HEK293 (cell line): ENCODE data around the gene NOS1.

Experiments used
- BCL11B ChIP-seq: fragments of 450-650 bp; formaldehyde crosslinking; IDR thresholded peaks from 2 replicates; pipeline ENCODE4 v1.5.1; 2016; ENCODE audit warnings: low read depth, missing biosample characterization, missing genetic modification characterization
- FEZF1 ChIP-seq: fragments of 450-650 bp; formaldehyde crosslinking; IDR thresholded peaks from 2 replicates; pipeline ENCODE4 v1.5.1; 2016; ENCODE audit warnings: missing biosample characterization, missing genetic modification characterization
- KLF10 ChIP-seq: fragments of 450-650 bp; IDR thresholded peaks from 2 replicates; pipeline ENCODE4 v1.5.1; 2018; ENCODE audit warnings: missing biosample characterization, mild to moderate bottlenecking, missing genetic modification characterization
- MYNN ChIP-seq: fragments of 450-650 bp; formaldehyde crosslinking; IDR thresholded peaks from 2 replicates; pipeline ENCODE4 v1.5.1; 2016; ENCODE audit warnings: missing biosample characterization, missing genetic modification characterization, borderline replicate concordance
- MZF1 ChIP-seq: fragments of 450-650 bp; formaldehyde crosslinking; IDR thresholded peaks from 2 replicates; pipeline ENCODE4 v1.5.1; 2017; ENCODE audit warnings: missing biosample characterization, missing genetic modification characterization, borderline replicate concordance
- OSR2 ChIP-seq: fragments of 450-650 bp; formaldehyde crosslinking; IDR thresholded peaks from 2 replicates; pipeline ENCODE4 v1.5.1; 2016; ENCODE audit warnings: missing biosample characterization, missing genetic modification characterization
- OVOL3 ChIP-seq: fragments of 450-650 bp; formaldehyde crosslinking; IDR thresholded peaks from 2 replicates; pipeline ENCODE4 v1.5.1; 2016; ENCODE audit warnings: missing biosample characterization, missing genetic modification characterization
- SP3 ChIP-seq: fragments of 450-650 bp; formaldehyde crosslinking; IDR thresholded peaks from 2 replicates; pipeline ENCODE4 v1.5.1; 2016; ENCODE audit warnings: missing biosample characterization, missing genetic modification characterization
- YY2 ChIP-seq: fragments of 450-650 bp; formaldehyde crosslinking; IDR thresholded peaks from 2 replicates; pipeline ENCODE4 v1.5.1; 2016; ENCODE audit warnings: missing biosample characterization, missing genetic modification characterization
- ZNF132 ChIP-seq: fragments of 450-650 bp; formaldehyde crosslinking; IDR thresholded peaks from 2 replicates; pipeline ENCODE4 v1.5.1; 2017; ENCODE audit warnings: missing biosample characterization, missing genetic modification characterization, borderline replicate concordance
- ZNF157 ChIP-seq: fragments of 450-650 bp; formaldehyde crosslinking; IDR thresholded peaks from 2 replicates; pipeline ENCODE4 v1.5.1; 2016; ENCODE audit warnings: missing biosample characterization, missing genetic modification characterization
- ZNF16 ChIP-seq: fragments of 450-650 bp; formaldehyde crosslinking; IDR thresholded peaks from 2 replicates; pipeline ENCODE4 v1.5.1; 2016; ENCODE audit warnings: low read depth, missing biosample characterization, missing genetic modification characterization
- ZNF341 ChIP-seq: fragments of 450-650 bp; formaldehyde crosslinking; IDR thresholded peaks from 2 replicates; pipeline ENCODE4; 2016; ENCODE audit warnings: low read depth, missing biosample characterization, missing genetic modification characterization
- ZNF416 ChIP-seq: fragments of 450-650 bp; formaldehyde crosslinking; IDR thresholded peaks from 2 replicates; pipeline ENCODE4 v1.5.1; 2016; ENCODE audit warnings: missing biosample characterization, missing genetic modification characterization
- ZNF426 ChIP-seq: fragments of 450-650 bp; formaldehyde crosslinking; IDR thresholded peaks from 2 replicates; pipeline ENCODE4 v1.5.1; 2017; ENCODE audit warnings: missing biosample characterization, missing genetic modification characterization, mild to moderate bottlenecking, inconsistent platforms, moderate library complexity
- ZNF521 ChIP-seq: fragments of 450-650 bp; formaldehyde crosslinking; IDR thresholded peaks from 2 replicates; pipeline ENCODE4 v1.5.1; 2017; ENCODE audit warnings: missing biosample characterization, mild to moderate bottlenecking, missing genetic modification characterization
- ZNF548 ChIP-seq: fragments of 450-650 bp; formaldehyde crosslinking; IDR thresholded peaks from 2 replicates; pipeline ENCODE4 v1.5.1; 2016; ENCODE audit warnings: missing biosample characterization, missing genetic modification characterization
- ZNF549 ChIP-seq: fragments of 450-650 bp; IDR thresholded peaks from 2 replicates; pipeline ENCODE4 v1.5.1; 2018; ENCODE audit warnings: missing biosample characterization, missing genetic modification characterization, mild to moderate bottlenecking, inconsistent platforms, moderate library complexity
- ZNF555 ChIP-seq: fragments of 450-650 bp; formaldehyde crosslinking; conservative IDR thresholded peaks from 2 replicates; pipeline ENCODE4 v1.5.1; 2017; ENCODE audit warnings: missing biosample characterization, mild to moderate bottlenecking, missing genetic modification characterization, inconsistent platforms
- ZNF558 ChIP-seq: fragments of 450-650 bp; formaldehyde crosslinking; IDR thresholded peaks from 2 replicates; pipeline ENCODE4 v1.5.1; 2016; ENCODE audit warnings: missing biosample characterization, missing genetic modification characterization
- ZNF600 ChIP-seq: fragments of 450-650 bp; formaldehyde crosslinking; IDR thresholded peaks from 2 replicates; pipeline ENCODE4 v1.5.1; 2016; ENCODE audit warnings: missing biosample characterization, missing genetic modification characterization
- ZNF664 ChIP-seq: fragments of 450-650 bp; formaldehyde crosslinking; IDR thresholded peaks from 2 replicates; pipeline ENCODE4 v1.5.1; 2016; ENCODE audit warnings: missing biosample characterization, missing genetic modification characterization
- ZNF768 ChIP-seq: fragments of 450-650 bp; formaldehyde crosslinking; IDR thresholded peaks from 2 replicates; pipeline ENCODE4 v1.5.1; 2018; ENCODE audit warnings: missing biosample characterization, mild to moderate bottlenecking, missing genetic modification characterization
- TF ChIP-seq, protein P1 (sequence below): fragments of 450-650 bp; formaldehyde crosslinking; IDR thresholded peaks from 2 replicates; pipeline ENCODE4 v1.5.1; 2016; ENCODE audit warnings: missing biosample characterization, missing genetic modification characterization
- TF ChIP-seq, protein P2 (sequence below): fragments of 450-650 bp; formaldehyde crosslinking; IDR thresholded peaks from 2 replicates; pipeline ENCODE4 v1.5.1; 2016; ENCODE audit warnings: missing biosample characterization, missing genetic modification characterization
- TF ChIP-seq, protein P3 (sequence below): fragments of 450-650 bp; formaldehyde crosslinking; IDR thresholded peaks from 2 replicates; pipeline ENCODE4 v1.5.1; 2016; ENCODE audit warnings: missing biosample characterization, missing genetic modification characterization
- TF ChIP-seq, protein P4 (sequence below): fragments of 450-650 bp; formaldehyde crosslinking; IDR thresholded peaks from 2 replicates; pipeline ENCODE4 v1.5.1; 2016; ENCODE audit warnings: missing biosample characterization, missing genetic modification characterization
- TF ChIP-seq, protein P5 (sequence below): fragments of 450-650 bp; formaldehyde crosslinking; conservative IDR thresholded peaks from 2 replicates; pipeline ENCODE4 v1.5.1; 2016; ENCODE audit warnings: low read depth, missing biosample characterization, missing genetic modification characterization
- TF ChIP-seq, protein P6 (sequence below): fragments of 450-650 bp; formaldehyde crosslinking; IDR thresholded peaks from 2 replicates; pipeline ENCODE4 v1.5.1; 2016; ENCODE audit warnings: missing biosample characterization, missing genetic modification characterization

The NOS1 gene

DNA sequence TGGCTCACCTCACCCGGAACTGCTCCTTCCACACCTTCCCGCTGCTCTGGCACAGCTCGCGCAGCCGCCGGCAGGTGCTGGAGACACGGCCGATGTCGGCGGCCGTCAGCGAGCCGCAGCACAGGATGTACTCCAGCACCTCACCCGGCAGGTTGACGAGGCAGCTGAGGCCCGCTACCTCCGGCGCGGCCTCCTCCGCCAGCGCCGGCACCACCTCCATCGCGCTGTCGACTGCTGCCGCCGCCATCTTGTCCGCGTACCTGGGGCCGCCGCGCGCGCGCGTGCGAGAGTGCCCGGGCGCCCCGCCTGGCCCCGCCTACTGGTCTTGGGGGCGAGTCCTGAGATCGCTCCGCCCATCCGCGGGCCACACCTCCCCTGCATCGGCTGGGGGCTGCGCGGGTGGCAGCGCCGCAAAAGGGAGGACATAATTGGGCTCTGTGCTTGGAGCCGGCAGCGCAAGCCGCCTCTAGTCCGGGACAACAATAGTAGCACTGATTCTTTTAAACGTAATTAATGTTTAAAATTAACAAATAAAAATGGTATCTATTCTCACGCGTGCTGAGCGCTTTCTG is 171.1 kb downstream of the NOS1 start, which contains the start of gene FBXO21 (continued):
- TF ChIP-seq BCL11B (tag by site-specific recombination) (no peak), ZNF132 (tag by site-specific recombination) (no peak), OSR2 (tag by site-specific recombination) (no peak), ZNF555 (tag by site-specific recombination) (no peak), ZNF558 (tag by site-specific recombination) (no peak), ZNF664 (tag by site-specific recombination) (no peak), ZNF426 (tag by site-specific recombination) (no peak), ZNF521 (tag by site-specific recombination) (no peak), ZNF768 (tag by site-specific recombination) (no peak), MZF1 (tag by site-specific recombination) (no peak), ZNF341 (no peak), ZNF416 (tag by site-specific recombination) (no peak), SP3 (tag by site-specific recombination) (peak; percentile 91), MYNN (tag by site-specific recombination) (no peak), FEZF1 (tag by site-specific recombination) (no peak), ZNF16 (tag by site-specific recombination) (no peak), YY2 (tag by site-specific recombination) (peak; percentile 88), KLF10 (tag by site-specific recombination) (peak; percentile 83), ZNF549 (tag by site-specific recombination) (no peak), OVOL3 (no peak), ZNF548 (tag by site-specific recombination) (no peak), ZNF600 (tag by site-specific recombination) (peak; percentile 92), ZNF157 (tag by site-specific recombination) (no peak)
- TF ChIP-seq, protein P1, sequence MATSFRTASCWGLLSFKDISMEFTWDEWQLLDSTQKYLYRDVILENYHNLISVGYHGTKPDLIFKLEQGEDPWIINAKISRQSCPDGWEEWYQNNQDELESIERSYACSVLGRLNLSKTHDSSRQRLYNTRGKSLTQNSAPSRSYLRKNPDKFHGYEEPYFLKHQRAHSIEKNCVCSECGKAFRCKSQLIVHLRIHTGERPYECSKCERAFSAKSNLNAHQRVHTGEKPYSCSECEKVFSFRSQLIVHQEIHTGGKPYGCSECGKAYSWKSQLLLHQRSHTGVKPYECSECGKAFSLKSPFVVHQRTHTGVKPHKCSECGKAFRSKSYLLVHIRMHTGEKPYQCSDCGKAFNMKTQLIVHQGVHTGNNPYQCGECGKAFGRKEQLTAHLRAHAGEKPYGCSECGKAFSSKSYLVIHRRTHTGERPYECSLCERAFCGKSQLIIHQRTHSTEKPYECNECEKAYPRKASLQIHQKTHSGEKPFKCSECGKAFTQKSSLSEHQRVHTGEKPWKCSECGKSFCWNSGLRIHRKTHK, result no peak
- TF ChIP-seq, protein P2, sequence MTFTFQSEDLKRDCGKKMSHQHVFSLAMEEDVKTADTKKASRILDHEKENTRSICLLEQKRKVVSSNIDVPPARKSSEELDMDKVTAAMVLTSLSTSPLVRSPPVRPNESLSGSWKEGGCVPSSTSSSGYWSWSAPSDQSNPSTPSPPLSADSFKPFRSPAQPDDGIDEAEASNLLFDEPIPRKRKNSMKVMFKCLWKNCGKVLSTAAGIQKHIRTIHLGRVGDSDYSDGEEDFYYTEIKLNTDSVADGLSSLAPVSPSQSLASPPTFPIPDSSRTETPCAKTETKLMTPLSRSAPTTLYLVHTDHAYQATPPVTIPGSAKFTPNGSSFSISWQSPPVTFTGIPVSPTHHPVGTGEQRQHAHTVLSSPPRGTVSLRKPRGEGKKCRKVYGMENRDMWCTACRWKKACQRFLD (tag by site-specific recombination), result no peak
- TF ChIP-seq, protein P3, sequence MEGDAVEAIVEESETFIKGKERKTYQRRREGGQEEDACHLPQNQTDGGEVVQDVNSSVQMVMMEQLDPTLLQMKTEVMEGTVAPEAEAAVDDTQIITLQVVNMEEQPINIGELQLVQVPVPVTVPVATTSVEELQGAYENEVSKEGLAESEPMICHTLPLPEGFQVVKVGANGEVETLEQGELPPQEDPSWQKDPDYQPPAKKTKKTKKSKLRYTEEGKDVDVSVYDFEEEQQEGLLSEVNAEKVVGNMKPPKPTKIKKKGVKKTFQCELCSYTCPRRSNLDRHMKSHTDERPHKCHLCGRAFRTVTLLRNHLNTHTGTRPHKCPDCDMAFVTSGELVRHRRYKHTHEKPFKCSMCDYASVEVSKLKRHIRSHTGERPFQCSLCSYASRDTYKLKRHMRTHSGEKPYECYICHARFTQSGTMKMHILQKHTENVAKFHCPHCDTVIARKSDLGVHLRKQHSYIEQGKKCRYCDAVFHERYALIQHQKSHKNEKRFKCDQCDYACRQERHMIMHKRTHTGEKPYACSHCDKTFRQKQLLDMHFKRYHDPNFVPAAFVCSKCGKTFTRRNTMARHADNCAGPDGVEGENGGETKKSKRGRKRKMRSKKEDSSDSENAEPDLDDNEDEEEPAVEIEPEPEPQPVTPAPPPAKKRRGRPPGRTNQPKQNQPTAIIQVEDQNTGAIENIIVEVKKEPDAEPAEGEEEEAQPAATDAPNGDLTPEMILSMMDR (tag by site-specific recombination), result 0 out of 2 replicates have a peak, but pooled peaks have one; percentile 40
- TF ChIP-seq, protein P4, sequence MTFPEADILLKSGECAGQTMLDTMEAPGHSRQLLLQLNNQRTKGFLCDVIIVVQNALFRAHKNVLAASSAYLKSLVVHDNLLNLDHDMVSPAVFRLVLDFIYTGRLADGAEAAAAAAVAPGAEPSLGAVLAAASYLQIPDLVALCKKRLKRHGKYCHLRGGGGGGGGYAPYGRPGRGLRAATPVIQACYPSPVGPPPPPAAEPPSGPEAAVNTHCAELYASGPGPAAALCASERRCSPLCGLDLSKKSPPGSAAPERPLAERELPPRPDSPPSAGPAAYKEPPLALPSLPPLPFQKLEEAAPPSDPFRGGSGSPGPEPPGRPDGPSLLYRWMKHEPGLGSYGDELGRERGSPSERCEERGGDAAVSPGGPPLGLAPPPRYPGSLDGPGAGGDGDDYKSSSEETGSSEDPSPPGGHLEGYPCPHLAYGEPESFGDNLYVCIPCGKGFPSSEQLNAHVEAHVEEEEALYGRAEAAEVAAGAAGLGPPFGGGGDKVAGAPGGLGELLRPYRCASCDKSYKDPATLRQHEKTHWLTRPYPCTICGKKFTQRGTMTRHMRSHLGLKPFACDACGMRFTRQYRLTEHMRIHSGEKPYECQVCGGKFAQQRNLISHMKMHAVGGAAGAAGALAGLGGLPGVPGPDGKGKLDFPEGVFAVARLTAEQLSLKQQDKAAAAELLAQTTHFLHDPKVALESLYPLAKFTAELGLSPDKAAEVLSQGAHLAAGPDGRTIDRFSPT (tag by site-specific recombination), result peak; percentile 37; the same call in 1 of the 2 replicates
- TF ChIP-seq, protein P5, sequence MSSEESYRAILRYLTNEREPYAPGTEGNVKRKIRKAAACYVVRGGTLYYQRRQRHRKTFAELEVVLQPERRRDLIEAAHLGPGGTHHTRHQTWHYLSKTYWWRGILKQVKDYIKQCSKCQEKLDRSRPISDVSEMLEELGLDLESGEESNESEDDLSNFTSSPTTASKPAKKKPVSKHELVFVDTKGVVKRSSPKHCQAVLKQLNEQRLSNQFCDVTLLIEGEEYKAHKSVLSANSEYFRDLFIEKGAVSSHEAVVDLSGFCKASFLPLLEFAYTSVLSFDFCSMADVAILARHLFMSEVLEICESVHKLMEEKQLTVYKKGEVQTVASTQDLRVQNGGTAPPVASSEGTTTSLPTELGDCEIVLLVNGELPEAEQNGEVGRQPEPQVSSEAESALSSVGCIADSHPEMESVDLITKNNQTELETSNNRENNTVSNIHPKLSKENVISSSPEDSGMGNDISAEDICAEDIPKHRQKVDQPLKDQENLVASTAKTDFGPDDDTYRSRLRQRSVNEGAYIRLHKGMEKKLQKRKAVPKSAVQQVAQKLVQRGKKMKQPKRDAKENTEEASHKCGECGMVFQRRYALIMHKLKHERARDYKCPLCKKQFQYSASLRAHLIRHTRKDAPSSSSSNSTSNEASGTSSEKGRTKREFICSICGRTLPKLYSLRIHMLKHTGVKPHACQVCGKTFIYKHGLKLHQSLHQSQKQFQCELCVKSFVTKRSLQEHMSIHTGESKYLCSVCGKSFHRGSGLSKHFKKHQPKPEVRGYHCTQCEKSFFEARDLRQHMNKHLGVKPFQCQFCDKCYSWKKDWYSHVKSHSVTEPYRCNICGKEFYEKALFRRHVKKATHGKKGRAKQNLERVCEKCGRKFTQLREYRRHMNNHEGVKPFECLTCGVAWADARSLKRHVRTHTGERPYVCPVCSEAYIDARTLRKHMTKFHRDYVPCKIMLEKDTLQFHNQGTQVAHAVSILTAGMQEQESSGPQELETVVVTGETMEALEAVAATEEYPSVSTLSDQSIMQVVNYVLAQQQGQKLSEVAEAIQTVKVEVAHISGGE (tag by site-specific recombination), result no peak; the same call in 1 of the 2 replicates
- TF ChIP-seq, protein P6, sequence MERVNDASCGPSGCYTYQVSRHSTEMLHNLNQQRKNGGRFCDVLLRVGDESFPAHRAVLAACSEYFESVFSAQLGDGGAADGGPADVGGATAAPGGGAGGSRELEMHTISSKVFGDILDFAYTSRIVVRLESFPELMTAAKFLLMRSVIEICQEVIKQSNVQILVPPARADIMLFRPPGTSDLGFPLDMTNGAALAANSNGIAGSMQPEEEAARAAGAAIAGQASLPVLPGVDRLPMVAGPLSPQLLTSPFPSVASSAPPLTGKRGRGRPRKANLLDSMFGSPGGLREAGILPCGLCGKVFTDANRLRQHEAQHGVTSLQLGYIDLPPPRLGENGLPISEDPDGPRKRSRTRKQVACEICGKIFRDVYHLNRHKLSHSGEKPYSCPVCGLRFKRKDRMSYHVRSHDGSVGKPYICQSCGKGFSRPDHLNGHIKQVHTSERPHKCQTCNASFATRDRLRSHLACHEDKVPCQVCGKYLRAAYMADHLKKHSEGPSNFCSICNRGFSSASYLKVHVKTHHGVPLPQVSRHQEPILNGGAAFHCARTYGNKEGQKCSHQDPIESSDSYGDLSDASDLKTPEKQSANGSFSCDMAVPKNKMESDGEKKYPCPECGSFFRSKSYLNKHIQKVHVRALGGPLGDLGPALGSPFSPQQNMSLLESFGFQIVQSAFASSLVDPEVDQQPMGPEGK (tag by site-specific recombination), result peak; percentile 85
